ENCODE results near the gene VAV3. TPM values are rescaled to one million over a fixed set of nuclear protein-coding genes. Genes with fewer than 3 reads are reported as not detected.
A peak's percentile ranks its signal among the peaks of the same experiment; 100 is the strongest.
"Not testable (repeated sequence)": the region's sequence is repeated elsewhere in the genome, so short reads cannot be mapped to it uniquely, and the experiment has no call there.

Gene VAV3
- total RNA-seq, 2 donors from 2014 or later, result 2.5 to 4.3 TPM

- ATAC-seq, result peak in 1 of 2 donors; percentile 48
- no peak for DNase-seq
- intact Hi-C loops (cut with DNase I), result no loop called here
Measured at GRCh38 chr1:107724648-107725047, 240.3 kb downstream of the VAV3 start.

- DNase-seq; intact Hi-C loops (cut with DNase I); ATAC-seq: not testable (repeated sequence)
Measured at GRCh38 chr1:107720210-107720609, 244.8 kb downstream of the VAV3 start.

GRCh38 chr1:107710005-107710404 is 255.0 kb downstream of the VAV3 start:
- DNase-seq (no peak), ATAC-seq (no peak)
- intact Hi-C loops (cut with DNase I), result no loop called here

GRCh38 chr1:107707111-107707510 is 257.9 kb downstream of the VAV3 start:
- intact Hi-C loops (cut with DNase I), result no loop called here
- no peak for DNase-seq
- ATAC-seq, result no peak

GRCh38 chr1:107706182-107706581 is 258.8 kb downstream of the VAV3 start:
- intact Hi-C loops (cut with DNase I), result no loop called here

GRCh38 chr1:107704911-107705310 is 260.1 kb downstream of the VAV3 start:
- intact Hi-C loops (cut with DNase I), result no loop called here
- ATAC-seq (no peak), DNase-seq (no peak)

More at GRCh38 chr1:107706182-107706581, 258.8 kb downstream of the VAV3 start:
- no peak for ATAC-seq
- no peak for DNase-seq

GRCh38 chr1:107702946-107703571 is 261.9 kb downstream of the VAV3 start:
- DNase-seq, result no peak

GRCh38 chr1:107700651-107701050 is 264.3 kb downstream of the VAV3 start:
- intact Hi-C loops (cut with DNase I); DNase-seq; ATAC-seq: not testable (repeated sequence)

More at GRCh38 chr1:107702946-107703571, 261.9 kb downstream of the VAV3 start:
- intact Hi-C loops (cut with DNase I), result no loop called here
- ATAC-seq, result no peak

GRCh38 chr1:107698161-107698560 is 266.8 kb downstream of the VAV3 start:
- DNase-seq, result no peak
- intact Hi-C loops (cut with DNase I), result no loop called here
- ATAC-seq, result no peak

GRCh38 chr1:107695341-107695740 is 269.6 kb downstream of the VAV3 start:
- intact Hi-C loops (cut with DNase I), result no loop called here
- DNase-seq, result no peak
- no peak for ATAC-seq

- ATAC-seq, result peak in 1 of 2 donors; percentile 39
- intact Hi-C loops (cut with DNase I), result no loop called here
- no peak for DNase-seq
Measured at GRCh38 chr1:107692580-107693345, 272.2 kb downstream of the VAV3 start.

GRCh38 chr1:107691540-107691939 is 273.4 kb downstream of the VAV3 start:
- intact Hi-C loops (cut with DNase I), result no loop called here
- DNase-seq (no peak), ATAC-seq (no peak)

GRCh38 chr1:107690491-107690890 is 274.5 kb downstream of the VAV3 start:
- intact Hi-C loops (cut with DNase I), result no loop called here
- no peak for ATAC-seq
- no peak for DNase-seq

GRCh38 chr1:107689733-107690132 is 275.2 kb downstream of the VAV3 start:
- intact Hi-C loops (cut with DNase I), result no loop called here
- DNase-seq, result no peak
- ATAC-seq, result no peak

GRCh38 chr1:107689159-107689558 is 275.8 kb downstream of the VAV3 start:
- no peak for ATAC-seq
- intact Hi-C loops (cut with DNase I), result no loop called here
- DNase-seq, result no peak

- DNase-seq, result no peak
- intact Hi-C loops (cut with DNase I), result no loop called here
- ATAC-seq, result peak in 1 of 2 donors; percentile 41
Measured at GRCh38 chr1:107687849-107688753, 276.9 kb downstream of the VAV3 start.

GRCh38 chr1:107683683-107684082 is 281.3 kb downstream of the VAV3 start:
- ATAC-seq, result no peak
- intact Hi-C loops (cut with DNase I), result no loop called here
- DNase-seq, result no peak

GRCh38 chr1:107683191-107683657 is 281.8 kb downstream of the VAV3 start:
- ATAC-seq (no peak), DNase-seq (no peak)
- intact Hi-C loops (cut with DNase I), result no loop called here

- intact Hi-C loops (cut with DNase I), result no loop called here
- ATAC-seq (no peak), DNase-seq (no peak)
Measured at GRCh38 chr1:107682467-107682866, 282.5 kb downstream of the VAV3 start.

Measured in left cardiac atrium (tissue), 4 donors.